ENCODE data around the gene ZNF385B.

ZNF385B gene

GRCh38 chr2:179622112-179622511, 239.3 kb downstream of the ZNF385B start:
- DNase-seq, result no peak

GRCh38 chr2:179619947-179620467, 241.4 kb downstream of the ZNF385B start:
- no peak for DNase-seq

GRCh38 chr2:179614121-179614520, 247.3 kb downstream of the ZNF385B start:
- DNase-seq, result no peak

GRCh38 chr2:179613701-179614100, 247.7 kb downstream of the ZNF385B start:
- no peak for DNase-seq

GRCh38 chr2:179613299-179613651, 248.1 kb downstream of the ZNF385B start:
- DNase-seq, result no peak

- DNase-seq, result no peak
These were observed 248.7 kb downstream of the ZNF385B start for GRCh38 chr2:179612591-179613298.

GRCh38 chr2:179612108-179612507, 249.3 kb downstream of the ZNF385B start:
- DNase-seq, result no peak

- DNase-seq, result no peak
These were observed 255.3 kb downstream of the ZNF385B start for GRCh38 chr2:179606141-179606540.

- DNase-seq, result no peak
These were observed 256.1 kb downstream of the ZNF385B start for GRCh38 chr2:179605341-179605740.

- no peak for DNase-seq
These were observed 256.8 kb downstream of the ZNF385B start for GRCh38 chr2:179604598-179604997.

GRCh38 chr2:179602452-179602851, 259.0 kb downstream of the ZNF385B start:
- DNase-seq, result no peak

GRCh38 chr2:179596018-179596417, 265.4 kb downstream of the ZNF385B start:
- no peak for DNase-seq

- no peak for DNase-seq
These were observed 266.1 kb downstream of the ZNF385B start for GRCh38 chr2:179595284-179595683.

GRCh38 chr2:179594268-179595112, 266.9 kb downstream of the ZNF385B start:
- no peak for DNase-seq

- DNase-seq, result no peak
These were observed 268.1 kb downstream of the ZNF385B start for GRCh38 chr2:179593323-179593722.

- no peak for DNase-seq
These were observed 269.1 kb downstream of the ZNF385B start for GRCh38 chr2:179592167-179592936.

GRCh38 chr2:179591690-179592089, 269.7 kb downstream of the ZNF385B start:
- no peak for DNase-seq

GRCh38 chr2:179588486-179589145, 272.8 kb downstream of the ZNF385B start:
- DNase-seq, result no peak

- no peak for DNase-seq
These were observed 276.7 kb downstream of the ZNF385B start for GRCh38 chr2:179584760-179585159.

GRCh38 chr2:179581605-179582004, 279.8 kb downstream of the ZNF385B start:
- DNase-seq, result no peak

- DNase-seq, result no peak
These were observed 280.9 kb downstream of the ZNF385B start for GRCh38 chr2:179580378-179581146.

GRCh38 chr2:179579800-179580199, 281.6 kb downstream of the ZNF385B start:
- DNase-seq, result no peak
